Choroid plexus epithelial cell (primary cell): ENCODE results near the gene EME2.

Experiments
- DNase-seq: peaks from one replicate; pipeline ENCODE4 v3.0.0-alpha.2; 2010; ENCODE audit warnings: low read depth
- H3K4me3 ChIP-seq: 2 replicates; pipeline ENCODE4 v1.5.1; 2011; ENCODE audit warnings: low read depth, mild to moderate bottlenecking, control low read depth, low read length, moderate library complexity
- CTCF ChIP-seq: conservative IDR thresholded peaks from 2 replicates; pipeline ENCODE4 v1.5.1; 2011; ENCODE audit warnings: low read depth, mild to moderate bottlenecking, control low read depth, inconsistent platforms, low read length, moderate library complexity

EME2 gene

GRCh38 chr16:1766701-1767100, 5.9 kb upstream of the EME2 start:
- H3K4me3 ChIP-seq, result no peak overlapping the region
- DNase-seq, result no peak
- no peak for TF ChIP-seq CTCF

GRCh38 chr16:1767116-1767994, 5.3 kb upstream of the EME2 start:
- H3K4me3 ChIP-seq, result no peak overlapping the region
- TF ChIP-seq CTCF, result no peak
- no peak for DNase-seq

- TF ChIP-seq CTCF, result no peak
- H3K4me3 ChIP-seq, result no peak overlapping the region
- DNase-seq, result no peak
Measured at GRCh38 chr16:1768061-1768766, 4.4 kb upstream of the EME2 start.

- no peak for DNase-seq
- TF ChIP-seq CTCF, result no peak
- no peak overlapping the region for H3K4me3 ChIP-seq
Measured at GRCh38 chr16:1768767-1769401, 3.7 kb upstream of the EME2 start.

- H3K4me3 ChIP-seq, result peak overlapping the region; percentile 83
- TF ChIP-seq CTCF, result no peak
- DNase-seq, result no peak
Measured at GRCh38 chr16:1769402-1770300, 3.0 kb upstream of the EME2 start.
